ENCODE results near the gene LRP1.

The LRP1 gene

GRCh38 chr12:57229046-57229633, 100.9 kb downstream of the LRP1 start:
- no peak for DNase-seq

GRCh38 chr12:57229634-57230380, 101.5 kb downstream of the LRP1 start, which contains the start of gene SHMT2:
TSS of gene SHMT2 (plus strand) at chr12:57229711. CDS start at chr12:57229779, 68 bp downstream.
- peak; percentile 89 to 95 for DNase-seq

DNA sequence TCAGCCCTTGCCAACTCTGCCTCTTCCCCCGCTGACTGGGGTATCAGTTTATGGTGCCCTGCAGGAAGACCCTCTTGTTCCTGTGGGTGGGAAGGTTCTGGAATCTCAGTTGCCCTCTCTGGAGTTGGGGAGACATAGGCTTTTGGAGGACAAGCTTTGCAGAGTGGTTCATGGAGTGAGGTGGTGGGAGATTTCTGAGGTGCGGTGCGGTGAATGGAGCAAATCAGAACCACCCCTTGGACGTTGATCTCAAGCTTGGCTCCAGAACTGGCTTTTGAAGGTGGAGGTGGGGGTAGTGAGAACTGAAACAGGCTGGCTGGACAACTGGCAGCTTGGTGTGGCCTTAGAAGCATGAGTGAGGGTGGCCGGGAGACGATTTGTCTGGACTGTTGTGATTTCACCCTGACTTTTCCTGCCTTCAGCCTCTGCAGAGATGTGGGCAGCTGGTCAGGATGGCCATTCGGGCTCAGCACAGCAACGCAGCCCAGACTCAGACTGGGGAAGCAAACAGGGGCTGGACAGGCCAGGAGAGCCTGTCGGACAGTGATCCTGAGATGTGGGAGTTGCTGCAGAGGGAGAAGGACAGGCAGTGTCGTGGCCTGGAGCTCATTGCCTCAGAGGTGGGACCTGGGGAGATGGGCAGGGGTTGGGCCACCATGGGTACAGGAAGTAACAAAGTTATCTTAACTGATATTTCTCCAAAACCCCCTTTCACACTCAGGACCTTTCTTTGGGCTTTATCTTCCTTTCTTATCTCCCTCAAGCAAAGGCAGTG, 102.3 kb downstream of the LRP1 start:
- no peak for DNase-seq

GRCh38 chr12:57231276-57232021, 103.2 kb downstream of the LRP1 start:
- no peak for DNase-seq

DNA sequence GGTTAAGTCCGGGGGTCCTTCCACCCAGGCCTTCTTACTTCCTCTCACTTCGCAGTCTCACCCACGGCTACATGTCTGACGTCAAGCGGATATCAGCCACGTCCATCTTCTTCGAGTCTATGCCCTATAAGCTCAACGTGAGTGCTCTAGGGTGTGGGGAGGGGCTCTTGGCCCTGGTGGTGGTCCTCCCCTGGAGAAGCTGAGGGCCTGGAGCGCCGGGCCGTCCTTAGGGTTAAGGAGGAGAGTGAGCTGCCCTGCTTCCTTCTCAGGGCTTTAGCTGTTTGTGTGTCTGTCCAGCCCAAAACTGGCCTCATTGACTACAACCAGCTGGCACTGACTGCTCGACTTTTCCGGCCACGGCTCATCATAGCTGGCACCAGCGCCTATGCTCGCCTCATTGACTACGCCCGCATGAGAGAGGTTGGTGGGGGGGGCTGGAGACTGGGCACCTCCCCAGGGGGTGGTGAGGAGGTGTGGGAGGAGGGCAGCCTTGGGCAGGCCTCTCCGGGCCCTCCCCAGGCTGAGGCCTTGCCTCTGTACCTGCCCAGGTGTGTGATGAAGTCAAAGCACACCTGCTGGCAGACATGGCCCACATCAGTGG, 104.0 kb downstream of the LRP1 start:
- DNase-seq: no peak

DNA sequence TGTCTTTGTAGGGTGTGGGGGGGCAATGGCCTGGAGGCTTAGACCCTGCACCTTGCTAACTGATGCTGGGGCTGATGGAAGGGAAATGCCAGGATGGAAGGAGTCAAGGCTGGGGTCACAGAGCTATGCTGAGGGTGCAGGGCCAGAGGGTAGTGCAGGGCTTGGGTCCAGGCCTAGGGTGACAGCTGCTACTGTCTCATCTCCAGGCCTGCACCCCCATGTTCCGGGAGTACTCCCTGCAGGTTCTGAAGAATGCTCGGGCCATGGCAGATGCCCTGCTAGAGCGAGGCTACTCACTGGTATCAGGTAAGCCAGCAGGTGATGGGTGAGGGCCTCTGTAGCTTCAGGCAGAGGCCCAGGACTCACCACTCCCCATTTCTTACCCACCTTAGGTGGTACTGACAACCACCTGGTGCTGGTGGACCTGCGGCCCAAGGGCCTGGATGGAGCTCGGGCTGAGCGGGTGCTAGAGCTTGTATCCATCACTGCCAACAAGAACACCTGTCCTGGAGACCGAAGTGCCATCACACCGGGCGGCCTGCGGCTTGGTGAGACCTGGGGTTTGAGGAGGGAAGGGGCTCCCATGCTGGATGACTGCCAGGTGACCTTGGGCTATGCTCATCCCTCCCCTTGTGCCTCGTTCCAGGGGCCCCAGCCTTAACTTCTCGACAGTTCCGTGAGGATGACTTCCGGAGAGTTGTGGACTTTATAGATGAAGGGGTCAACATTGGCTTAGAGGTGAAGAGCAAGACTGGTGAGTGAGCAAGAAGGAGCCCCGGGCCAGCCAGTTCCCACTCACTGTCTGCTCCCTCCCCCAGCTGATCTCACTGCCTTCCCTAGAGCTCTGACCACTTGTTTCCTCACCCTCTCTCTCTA, 105.3 kb downstream of the LRP1 start:
- no peak for DNase-seq

GRCh38 chr12:57234233-57234570, 105.9 kb downstream of the LRP1 start:
- no peak for DNase-seq

GRCh38 chr12:57234571-57235016, 106.3 kb downstream of the LRP1 start:
- DNase-seq: no peak

- DNase-seq: no peak
Observed at GRCh38 chr12:57235017-57235727, 106.9 kb downstream of the LRP1 start.

DNA sequence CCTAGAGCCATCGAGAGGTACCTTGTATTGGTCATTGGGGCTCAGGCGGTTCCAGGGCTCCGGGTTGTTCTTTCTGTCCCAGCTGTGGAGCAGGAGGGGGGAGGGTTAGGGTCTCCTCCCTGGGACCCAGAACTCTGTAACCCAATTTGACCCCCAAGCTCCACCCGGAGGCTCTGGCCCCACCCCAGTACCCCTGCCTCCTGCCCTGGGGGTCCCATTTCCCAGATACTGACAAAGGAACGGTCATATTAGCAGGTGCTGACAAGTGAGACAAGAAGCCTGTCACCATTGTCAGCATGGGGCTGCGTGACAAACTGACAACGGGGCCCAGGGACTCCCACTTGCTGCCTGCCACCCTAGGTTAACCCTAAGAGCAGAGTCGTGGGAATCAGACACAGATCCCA, 107.4 kb downstream of the LRP1 start:
- DNase-seq: no peak

DNA sequence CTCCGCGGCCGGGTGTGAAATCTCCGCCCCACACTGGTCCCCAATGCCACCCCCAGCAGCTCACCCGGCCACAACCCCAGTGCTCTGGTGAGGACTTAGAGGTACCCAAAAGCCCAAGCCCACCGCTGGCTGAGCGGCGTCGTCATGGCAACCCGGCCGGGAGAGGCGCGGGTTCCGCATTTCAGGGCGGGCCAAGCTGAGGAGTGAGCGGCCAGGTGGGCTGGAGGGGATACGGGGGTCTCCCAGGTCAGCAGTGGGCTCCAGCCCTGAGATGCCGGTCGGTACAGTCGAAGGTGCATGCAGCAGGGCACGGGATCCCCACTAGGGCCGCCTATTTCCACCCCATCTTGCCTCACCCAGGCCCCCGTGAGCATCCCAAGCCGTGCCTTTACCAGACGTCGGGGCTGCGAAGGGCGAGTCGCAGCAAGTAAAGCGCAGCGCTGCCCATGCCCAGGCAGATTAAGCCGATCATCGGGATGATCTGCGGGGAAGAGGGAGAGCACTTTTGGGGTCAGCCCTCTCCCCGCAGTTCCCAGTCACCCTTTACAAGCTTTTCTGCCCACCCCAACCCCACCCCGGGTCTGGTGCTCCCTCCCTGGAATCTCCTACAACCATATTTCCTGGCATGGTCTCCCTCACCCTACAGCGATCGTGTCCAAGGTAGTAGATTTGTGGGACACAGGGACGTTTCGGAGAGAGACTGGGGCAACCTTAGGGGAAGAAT, 108.1 kb downstream of the LRP1 start:
- DNase-seq: no peak

DNA sequence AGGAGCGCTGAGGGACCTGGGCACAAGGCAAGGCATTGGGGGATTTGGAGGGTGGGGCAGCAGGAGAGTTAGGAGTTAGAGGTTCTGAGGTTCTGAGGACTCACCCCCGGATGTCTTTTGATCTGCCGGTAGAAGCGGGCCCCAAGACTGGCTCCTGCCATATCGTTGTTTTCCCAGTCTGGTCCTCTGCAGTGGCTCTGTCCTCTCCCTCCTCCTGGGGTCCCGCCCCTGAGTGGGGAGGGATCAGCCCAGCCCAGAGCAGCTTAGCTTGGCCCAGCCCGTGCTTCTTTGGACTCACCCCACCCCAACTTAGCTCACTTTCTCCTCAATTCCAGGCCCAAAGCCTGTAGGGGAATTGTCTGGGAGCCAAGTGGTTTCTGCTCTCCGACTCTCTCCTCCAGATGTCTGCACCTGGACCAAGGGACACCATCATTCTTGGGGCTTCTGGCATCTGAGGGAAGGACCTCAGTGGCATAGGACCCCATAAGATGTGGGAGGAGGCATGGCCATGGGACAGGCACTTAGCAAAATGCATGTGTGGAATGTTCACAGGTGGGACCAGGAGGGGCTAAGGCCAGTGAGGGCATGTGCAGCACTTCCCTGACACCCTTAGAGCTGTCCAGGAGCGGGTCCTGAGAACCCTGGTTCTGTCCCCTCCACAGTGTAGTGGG, 108.8 kb downstream of the LRP1 start:
- no peak for DNase-seq

- no peak for DNase-seq
Observed at GRCh38 chr12:57237596-57237931, 109.3 kb downstream of the LRP1 start.

DNA sequence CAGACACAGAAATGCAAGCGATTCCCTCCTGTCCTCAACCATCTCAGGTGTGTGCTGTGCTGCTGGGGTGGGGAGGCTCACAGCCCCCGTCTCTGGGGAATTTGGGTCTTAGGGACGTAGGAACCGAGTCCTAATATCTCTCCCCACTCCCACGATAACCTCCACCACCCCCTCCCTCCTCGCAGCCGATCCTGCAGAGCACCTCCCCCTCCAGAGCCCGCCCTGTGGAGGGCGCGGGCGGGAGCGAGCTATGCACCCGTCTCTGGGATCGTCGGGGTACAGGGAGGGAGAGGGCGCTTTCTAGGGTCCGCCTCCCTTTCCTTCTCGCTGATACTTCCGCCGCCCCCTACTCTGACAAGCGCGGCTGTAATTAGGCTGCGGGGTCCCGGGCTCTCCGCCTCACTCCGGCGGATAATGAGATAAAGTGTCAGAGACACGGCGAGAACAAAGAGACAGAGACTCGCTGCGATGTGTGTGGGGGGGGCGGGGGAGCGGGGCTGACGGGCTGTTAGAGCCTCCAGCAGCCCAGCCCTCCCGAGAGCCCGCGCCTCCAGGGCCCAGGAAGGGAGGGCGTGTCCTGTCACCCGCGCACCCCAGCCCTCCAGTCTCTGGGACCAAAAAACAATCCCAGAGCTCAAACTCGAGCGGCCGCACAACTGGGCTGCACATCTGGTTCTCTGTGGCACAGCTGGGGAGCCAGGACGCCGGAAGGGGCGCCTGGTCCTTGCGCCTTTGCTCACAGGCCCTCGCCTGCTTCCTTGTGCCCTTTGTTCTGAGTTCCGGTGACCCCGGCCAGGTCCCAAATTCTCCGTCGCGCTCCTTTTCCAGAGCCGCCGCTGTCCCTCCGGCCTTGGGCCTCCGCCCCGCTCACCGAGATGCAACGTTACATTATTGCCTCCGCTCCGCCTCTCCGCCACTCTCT, 109.9 kb downstream of the LRP1 start:
- no peak for DNase-seq

GRCh38 chr12:57238854-57239554, 110.7 kb downstream of the LRP1 start:
- DNase-seq: peak; percentile 76 to 88

DNA sequence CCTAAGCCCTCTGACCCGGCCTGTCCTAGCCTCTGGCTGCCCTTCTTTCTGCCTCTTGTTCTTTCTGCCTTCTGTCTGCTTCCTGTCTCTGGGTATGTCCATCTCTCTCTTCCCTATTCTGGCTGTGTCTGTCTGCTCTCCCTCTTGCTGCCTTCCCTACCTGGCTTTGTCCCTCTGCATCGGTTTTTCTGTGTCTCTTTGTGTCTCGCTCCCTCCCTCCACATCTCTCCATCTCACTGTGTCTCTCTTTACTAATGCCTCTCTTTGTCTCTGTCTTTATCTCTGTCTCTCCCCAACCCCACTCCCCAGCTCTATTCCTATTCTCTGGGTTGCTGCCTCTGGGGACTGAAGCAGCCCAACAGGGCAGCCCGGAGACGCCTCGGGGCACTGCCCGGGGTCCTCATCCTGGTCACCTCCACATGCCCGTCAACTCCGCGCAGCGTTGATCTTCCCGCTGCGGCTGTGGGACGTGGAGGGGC, 111.3 kb downstream of the LRP1 start:
- no peak for DNase-seq

DNA sequence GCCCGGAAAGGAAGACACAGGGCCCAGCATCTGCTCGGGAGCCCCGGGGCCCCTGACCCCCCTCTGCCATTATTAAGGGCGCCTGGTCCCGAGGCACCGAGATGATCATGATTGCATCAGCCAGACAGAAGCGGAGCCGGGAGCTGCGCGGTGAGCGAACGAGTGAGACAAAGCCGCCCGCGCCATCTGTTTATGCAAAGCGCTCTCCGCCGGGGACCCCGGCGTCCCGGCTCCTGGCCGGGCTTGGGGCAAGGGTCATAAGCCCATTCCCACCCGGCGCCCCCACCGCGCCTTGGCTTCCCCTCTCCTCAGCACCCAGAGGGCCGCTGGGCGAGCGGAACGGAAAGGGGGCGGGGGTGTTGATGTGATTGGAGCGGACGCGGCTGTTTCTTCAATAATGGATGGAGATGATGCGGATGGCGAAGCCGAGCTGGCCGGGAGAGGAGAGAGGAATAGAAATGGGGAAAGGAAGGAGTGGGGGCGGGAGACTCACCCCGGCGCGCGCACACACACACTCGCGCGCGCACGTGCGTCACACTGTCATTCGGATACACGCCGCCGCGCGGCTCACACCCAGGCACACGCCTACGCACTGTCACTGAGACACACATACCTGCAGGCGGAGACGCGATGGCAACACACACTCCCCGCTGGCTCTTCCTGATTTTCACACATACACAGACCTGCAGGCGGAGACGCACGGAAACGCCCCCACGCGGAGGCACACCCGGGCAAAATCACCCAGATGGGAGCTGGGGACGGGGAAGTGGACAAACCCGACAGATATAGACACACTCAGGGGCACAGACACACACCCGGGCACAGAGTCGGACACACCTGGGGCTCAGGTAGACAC, 112.0 kb downstream of the LRP1 start:
- peak; percentile 72 to 89 for DNase-seq
